Gastrocnemius medialis (tissue), 4 donors: ENCODE results near the gene EVC. TPM values are rescaled to one million over a fixed set of nuclear protein-coding genes. Genes with fewer than 3 reads are reported as not detected.

Experiments used
- ATAC-seq, 2 donors: fragments of 150-250 bp; one replicate each; pipeline ENCODE4 v1.9.1; 2016
- DNase-seq, 2 donors: peaks; one replicate each; pipeline ENCODE4 v3.0.0-alpha.2; 2019
- H3K27ac ChIP-seq, 4 donors: fragments of 200-600 bp; sonication (generic); 1 replicate in 1 of 4; 2 replicates in 3 of 4; pipeline ENCODE4 v1.5.1; 2016 to 2018; ENCODE audit warnings: mild to moderate bottlenecking in 2 of 4, moderate library complexity in 1 of 4
- H3K27me3 ChIP-seq, 3 donors: fragments of 200-600 bp; sonication (generic) in 2 of 3; 1 replicate in 1 of 3; 2 replicates in 2 of 3; pipeline versions ENCODE4 v1.5.1 to v1.6.0; 2016 to 2019; ENCODE audit warnings: mild to moderate bottlenecking in 1 of 3, moderate library complexity in 1 of 3
- H3K36me3 ChIP-seq, 2 donors: fragments of 200-600 bp; sonication (generic) in 1 of 2; one replicate each; pipeline ENCODE4 v1.5.1; 2017 to 2018
- H3K4me1 ChIP-seq, 2 donors: fragments of 200-600 bp; sonication (generic) in 1 of 2; one replicate each; pipeline ENCODE4 v1.5.1; 2016 to 2017; ENCODE audit warnings: mild to moderate bottlenecking in 2 of 2
- H3K4me3 ChIP-seq, 4 donors: fragments of 200-600 bp; sonication (generic) in 3 of 4; 1 replicate in 1 of 4; 2 replicates in 3 of 4; pipeline ENCODE4 v1.5.1; 2016 to 2019; ENCODE audit warnings: mild to moderate bottlenecking in 2 of 4
- H3K9me3 ChIP-seq, 3 donors: fragments of 200-600 bp; sonication (generic) in 2 of 3; 1 replicate in 1 of 3; 2 replicates in 2 of 3; pipeline ENCODE4 v1.5.1; 2016 to 2019
- POLR2A ChIP-seq, 2 donors: fragments of 450-650 bp; IDR thresholded peaks; one replicate each; pipeline ENCODE4 v1.6.1; 2017; ENCODE audit warnings: antibody characterized with exemption in 2 of 2, mild to moderate bottlenecking in 2 of 2, moderate library complexity in 2 of 2
- in situ Hi-C, 4 donors: fragments of 200-750 bp; cut with MboI; loops; one replicate each; pipeline versions ENCODE4 v1.15.0 to v1.8.0; 2017; ENCODE audit warnings: low sequenced_read_pairs in 4 of 4
- intact Hi-C: fragments of 100-400 bp; cut with DNase I; formaldehyde crosslinking; loops from one replicate; pipeline ENCODE4 v1.15.1; 2023; ENCODE audit warnings: low total_unique reads
- total RNA-seq, 4 donors: library from RNA; depleted of rRNA; stranded (reverse); fragments of >200 nt; gene quantifications; one replicate each; pipeline versions ENCODE4 v1.1.0 to v1.2.3, GENCODE V29; 2016
- TF ChIP-seq, protein P1 (sequence below), 5 experiments: fragments of 450-650 bp in 3 of 5; fragments of 200-600 bp in 2 of 5; sonication (generic) in 2 of 5; IDR thresholded peaks in 4 of 5; conservative IDR thresholded peaks in 1 of 5; 1 replicate in 4 of 5; 2 replicates in 1 of 5; pipeline ENCODE4 v1.5.1; 2016 to 2019; ENCODE audit warnings: antibody characterized with exemption in 5 of 5, mild to moderate bottlenecking in 3 of 5, moderate library complexity in 3 of 5

The EVC gene
- total RNA-seq, 4 donors from 2014 or later: 1.5 to 9.8 (median 2.0) TPM

DNA sequence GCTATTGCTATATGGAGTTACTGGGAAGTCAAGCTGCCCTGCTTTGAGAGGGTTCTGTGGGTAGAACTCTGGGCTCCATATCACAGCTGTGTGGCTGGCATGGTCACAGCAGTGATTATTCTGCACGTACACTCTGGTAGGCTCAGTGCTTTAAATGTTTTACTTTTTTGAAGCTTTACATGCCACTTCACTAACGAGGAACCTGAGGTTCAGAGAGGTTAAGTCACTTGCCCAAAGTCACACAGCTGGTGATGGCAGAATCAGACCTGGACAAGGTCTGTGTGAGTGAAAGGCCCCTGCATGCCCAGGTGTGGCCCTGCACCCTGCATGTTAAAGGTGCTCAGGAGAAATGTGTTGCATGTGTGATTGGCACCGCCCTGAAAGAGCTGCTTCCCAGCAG, 24.5 kb downstream of the EVC start:
- TF ChIP-seq POLR2A (IDR thresholded peaks at IDR 0.05): no peak
- TF ChIP-seq, protein P1, sequence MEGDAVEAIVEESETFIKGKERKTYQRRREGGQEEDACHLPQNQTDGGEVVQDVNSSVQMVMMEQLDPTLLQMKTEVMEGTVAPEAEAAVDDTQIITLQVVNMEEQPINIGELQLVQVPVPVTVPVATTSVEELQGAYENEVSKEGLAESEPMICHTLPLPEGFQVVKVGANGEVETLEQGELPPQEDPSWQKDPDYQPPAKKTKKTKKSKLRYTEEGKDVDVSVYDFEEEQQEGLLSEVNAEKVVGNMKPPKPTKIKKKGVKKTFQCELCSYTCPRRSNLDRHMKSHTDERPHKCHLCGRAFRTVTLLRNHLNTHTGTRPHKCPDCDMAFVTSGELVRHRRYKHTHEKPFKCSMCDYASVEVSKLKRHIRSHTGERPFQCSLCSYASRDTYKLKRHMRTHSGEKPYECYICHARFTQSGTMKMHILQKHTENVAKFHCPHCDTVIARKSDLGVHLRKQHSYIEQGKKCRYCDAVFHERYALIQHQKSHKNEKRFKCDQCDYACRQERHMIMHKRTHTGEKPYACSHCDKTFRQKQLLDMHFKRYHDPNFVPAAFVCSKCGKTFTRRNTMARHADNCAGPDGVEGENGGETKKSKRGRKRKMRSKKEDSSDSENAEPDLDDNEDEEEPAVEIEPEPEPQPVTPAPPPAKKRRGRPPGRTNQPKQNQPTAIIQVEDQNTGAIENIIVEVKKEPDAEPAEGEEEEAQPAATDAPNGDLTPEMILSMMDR (IDR thresholded peaks at IDR 0.05 in 4 of 5, conservative IDR thresholded peaks at IDR 0.05 in 1 of 5): no peak

DNA sequence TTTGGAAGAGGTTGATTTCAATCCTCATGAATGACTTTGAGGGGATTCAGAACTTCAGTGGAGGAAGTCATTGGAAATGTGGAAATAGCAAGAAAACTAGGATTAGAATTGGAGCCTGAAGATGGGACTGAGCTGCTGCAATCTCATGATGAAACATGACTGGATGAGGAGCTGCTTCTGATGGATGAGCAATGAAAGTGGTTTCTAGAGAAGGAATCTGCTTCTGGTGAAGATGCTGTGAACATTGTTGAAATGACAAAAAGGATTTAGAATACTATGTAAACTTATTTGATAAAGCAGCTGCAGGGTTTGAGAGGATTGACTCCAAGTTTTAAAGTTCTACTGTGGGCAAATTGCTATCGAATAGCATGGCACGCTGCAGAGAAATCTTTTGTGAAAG, 27.1 kb downstream of the EVC start:
- H3K27ac ChIP-seq: no peak overlapping the region
- intact Hi-C loops: no loop called here
- TF ChIP-seq, protein P1 (IDR thresholded peaks at IDR 0.05 in 4 of 5, conservative IDR thresholded peaks at IDR 0.05 in 1 of 5): no peak
- TF ChIP-seq POLR2A (IDR thresholded peaks at IDR 0.05): no peak
- no peaks in the 10 kb centered on the region for H3K9me3 ChIP-seq
- H3K27me3 ChIP-seq: no peaks in the 10 kb centered on the region
- no peak overlapping the region for H3K4me3 ChIP-seq
- ATAC-seq (no peak), DNase-seq (no peak)
- no peaks in the 10 kb centered on the region for H3K36me3 ChIP-seq
- H3K4me1 ChIP-seq: no peaks in the 10 kb centered on the region
- in situ Hi-C loops: no loop called here

More for the DNA sequence above, 24.5 kb downstream of the EVC start:
- H3K4me3 ChIP-seq: no peak overlapping the region
- H3K9me3 ChIP-seq: no peaks in the 10 kb centered on the region
- H3K36me3 ChIP-seq: no peaks in the 10 kb centered on the region
- ATAC-seq (no peak), DNase-seq (no peak)
- no peaks in the 10 kb centered on the region for H3K4me1 ChIP-seq
- intact Hi-C loops: no loop called here
- no peaks in the 10 kb centered on the region for H3K27me3 ChIP-seq
- in situ Hi-C loops: no loop called here
- no peak overlapping the region for H3K27ac ChIP-seq

DNA sequence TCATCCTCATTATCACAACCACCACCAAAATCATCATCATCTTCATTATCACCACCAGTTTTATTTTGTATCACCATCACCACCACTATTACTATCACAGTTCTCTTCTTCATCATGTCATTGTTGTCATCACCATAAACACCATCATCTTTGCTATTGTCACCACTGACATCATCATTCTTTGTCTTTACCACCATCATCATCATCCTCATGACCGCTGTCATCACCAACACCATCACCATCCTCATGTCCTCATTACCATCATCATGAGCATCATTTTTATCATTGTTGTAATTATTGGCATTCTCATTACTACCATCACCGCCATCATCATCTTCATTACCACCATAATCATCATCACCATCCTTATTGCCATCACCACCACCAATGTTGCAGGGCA, 31.4 kb downstream of the EVC start:
- H3K36me3 ChIP-seq: no peaks in the 10 kb centered on the region
- intact Hi-C loops: no loop called here
- no peaks in the 10 kb centered on the region for H3K27me3 ChIP-seq
- no peak overlapping the region for H3K27ac ChIP-seq
- TF ChIP-seq, protein P1 (IDR thresholded peaks at IDR 0.05 in 4 of 5, conservative IDR thresholded peaks at IDR 0.05 in 1 of 5): no peak
- no peak for TF ChIP-seq POLR2A (IDR thresholded peaks at IDR 0.05)
- no peak overlapping the region for H3K4me3 ChIP-seq
- H3K9me3 ChIP-seq: no peaks in the 10 kb centered on the region
- DNase-seq (no peak), ATAC-seq (no peak)
- H3K4me1 ChIP-seq: no peaks in the 10 kb centered on the region
- in situ Hi-C loops: no loop called here

DNA sequence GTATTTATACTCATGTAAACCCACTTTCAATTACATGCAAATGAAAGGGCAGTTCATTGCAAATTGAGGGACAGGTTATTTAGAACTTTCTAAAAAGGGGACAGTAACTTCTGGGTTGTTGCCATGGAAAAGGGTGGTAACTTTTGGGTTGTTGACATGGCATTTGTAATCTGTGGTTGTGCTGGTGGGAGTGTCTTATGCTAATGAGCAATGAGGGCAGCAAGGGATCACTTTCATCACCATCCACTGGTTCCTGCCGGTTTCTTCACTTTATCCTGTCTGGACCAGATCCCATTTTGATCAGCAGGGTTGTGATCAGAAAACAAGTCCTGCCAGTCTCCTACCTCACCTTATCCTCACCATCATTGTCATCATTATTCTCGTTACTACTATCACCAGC, 32.0 kb downstream of the EVC start:
- in situ Hi-C loops (no loop called here), intact Hi-C loops (no loop called here)
- H3K36me3 ChIP-seq: no peaks in the 10 kb centered on the region
- DNase-seq: no peak
- no peak for ATAC-seq
- no peaks in the 10 kb centered on the region for H3K27me3 ChIP-seq
- peaks cover 0 to under 1% of the 10 kb centered on the region in 2 donors for H3K4me1 ChIP-seq
- H3K4me3 ChIP-seq: no peak overlapping the region
- TF ChIP-seq, protein P1 (IDR thresholded peaks at IDR 0.05 in 4 of 5, conservative IDR thresholded peaks at IDR 0.05 in 1 of 5): no peak
- TF ChIP-seq POLR2A (IDR thresholded peaks at IDR 0.05): no peak
- no peak overlapping the region for H3K27ac ChIP-seq
- no peaks in the 10 kb centered on the region for H3K9me3 ChIP-seq

DNA sequence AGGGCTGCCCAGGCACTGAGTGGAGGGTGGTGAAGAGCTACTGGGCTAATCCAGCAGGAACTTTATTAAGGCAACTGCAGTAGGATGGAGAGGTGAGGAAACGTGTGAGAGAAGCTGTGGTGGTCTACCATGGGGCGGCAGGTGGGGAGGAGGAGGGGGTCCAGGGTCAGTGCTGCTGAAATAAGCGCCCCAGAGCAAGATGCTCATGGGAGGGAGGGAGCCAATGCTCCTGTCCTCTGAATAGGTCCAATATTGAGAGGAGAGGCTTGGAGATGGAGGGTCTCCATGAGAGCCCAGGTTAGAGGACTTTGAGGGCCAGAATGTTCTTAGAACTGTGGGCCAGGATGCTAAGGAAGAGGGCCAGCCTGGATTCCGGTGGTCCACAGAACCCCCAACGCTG, 35.2 kb downstream of the EVC start:
- ATAC-seq: no peak
- Histone ChIP-seq H3K4me1 (peaks cover 0 to 3% of the 10 kb centered on the region in 2 donors), H3K27ac (no peak overlapping the region), H3K9me3 (no peaks in the 10 kb centered on the region), H3K27me3 (no peaks in the 10 kb centered on the region), H3K36me3 (no peaks in the 10 kb centered on the region), H3K4me3 (no peak overlapping the region)
- TF ChIP-seq POLR2A (IDR thresholded peaks at IDR 0.05): no peak
- TF ChIP-seq, protein P1 (IDR thresholded peaks at IDR 0.05 in 4 of 5, conservative IDR thresholded peaks at IDR 0.05 in 1 of 5): no peak
- in situ Hi-C loops: no loop called here
- DNase-seq: no peak
- intact Hi-C loops: loop anchor here (5.0 kb wide), 1 partner anchor 34 kb away; the partner anchor contains the start of gene EVC
